Superior temporal gyrus (tissue), 1 donor: Measurements from ENCODE around the gene RPL37A.

Experiments
- DNase-seq: peaks from one replicate; pipeline ENCODE4 v3.0.0-alpha.2; 2016; ENCODE audit errors: extremely low spot score

Gene RPL37A

DNA sequence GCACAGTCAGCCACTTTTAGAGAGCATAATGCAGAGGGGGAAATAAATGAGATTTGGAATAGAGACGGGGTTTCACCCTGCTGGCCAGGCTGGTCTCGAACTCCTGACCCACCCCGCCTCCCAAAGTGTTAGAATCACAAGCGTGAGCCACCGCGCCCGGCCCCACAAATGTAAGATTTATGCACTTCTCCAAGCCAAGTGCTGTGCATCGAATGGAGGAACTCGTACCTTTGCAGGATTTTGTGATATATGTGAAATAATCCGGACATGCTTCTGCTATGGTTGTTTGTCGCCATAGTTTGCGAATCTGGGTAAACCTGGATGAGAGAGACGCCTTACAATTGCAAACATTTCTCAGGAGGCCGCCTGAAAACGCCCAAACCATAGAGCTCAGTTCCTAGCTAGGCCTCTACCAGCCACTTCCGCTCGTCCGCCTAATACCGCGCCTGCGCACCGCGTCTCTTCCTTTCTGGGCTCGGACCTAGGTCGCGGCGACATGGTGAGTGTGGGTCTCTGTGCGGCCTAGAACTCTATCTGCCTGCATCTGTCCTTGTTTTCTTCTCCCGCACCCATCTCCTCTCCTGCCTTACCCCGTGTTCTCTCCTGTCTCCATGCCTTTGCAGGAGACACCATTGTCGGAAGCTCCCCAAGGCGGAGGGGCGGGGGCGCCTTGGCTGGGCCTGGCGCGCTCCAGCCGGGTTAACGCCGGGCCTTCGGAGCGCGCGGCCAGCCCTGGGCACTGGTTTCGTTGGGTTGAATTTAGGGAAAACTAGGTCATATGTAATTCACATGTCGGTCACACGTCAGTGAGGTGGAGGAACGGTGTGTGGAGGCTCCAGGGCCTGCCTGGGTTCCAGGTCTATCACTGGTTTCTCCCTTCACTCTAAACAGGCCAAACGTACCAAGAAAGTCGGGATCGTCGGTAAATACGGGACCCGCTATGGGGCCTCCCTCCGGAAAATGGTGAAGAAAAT, at the start of gene RPL37A:
RPL37A (plus strand) TSS at position 466 of the 974 bp plus-strand sequence; CDS start at position 497, 31 bp downstream.
- DNase-seq, result peak; percentile 99

DNA sequence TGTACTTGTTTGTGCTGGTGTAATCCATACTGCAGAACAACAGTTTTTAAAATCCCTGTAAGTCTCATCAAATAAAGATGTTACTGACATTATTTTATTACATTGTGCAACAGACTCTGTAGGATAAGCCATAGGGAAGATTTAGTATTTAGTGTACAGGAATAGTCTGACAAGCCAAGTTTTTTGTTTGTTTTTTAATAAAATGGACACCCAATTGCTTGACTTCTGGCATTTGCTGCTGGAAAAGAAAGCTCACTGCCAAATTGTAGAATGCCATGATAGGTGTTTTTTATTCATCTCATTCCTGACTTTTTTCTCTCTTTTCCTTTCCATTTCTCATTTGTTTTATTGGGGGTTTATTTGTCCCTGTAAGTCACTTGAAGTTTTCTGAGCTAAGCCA, 48.3 kb upstream of the RPL37A start:
- no peak for DNase-seq

DNA sequence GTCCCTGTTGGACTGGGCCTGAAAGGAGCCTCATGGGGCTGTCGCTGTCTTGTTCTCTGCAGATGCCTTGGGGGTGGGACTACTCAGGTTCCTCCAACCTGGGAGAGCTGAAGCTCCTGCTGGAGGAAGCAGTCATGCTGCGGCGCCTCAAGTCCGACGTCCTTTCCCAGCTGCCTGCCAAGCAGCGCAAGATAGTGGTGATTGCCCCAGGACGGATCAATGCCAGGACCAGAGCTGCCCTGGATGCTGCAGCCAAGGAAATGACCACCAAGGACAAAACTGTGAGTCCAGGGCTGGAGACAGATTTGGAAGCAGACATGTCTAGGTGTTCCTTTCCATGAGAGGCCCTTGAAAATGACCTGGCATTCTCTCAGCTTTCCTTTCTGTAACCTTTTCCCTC, 47.9 kb upstream of the RPL37A start:
- no peak for DNase-seq

DNA sequence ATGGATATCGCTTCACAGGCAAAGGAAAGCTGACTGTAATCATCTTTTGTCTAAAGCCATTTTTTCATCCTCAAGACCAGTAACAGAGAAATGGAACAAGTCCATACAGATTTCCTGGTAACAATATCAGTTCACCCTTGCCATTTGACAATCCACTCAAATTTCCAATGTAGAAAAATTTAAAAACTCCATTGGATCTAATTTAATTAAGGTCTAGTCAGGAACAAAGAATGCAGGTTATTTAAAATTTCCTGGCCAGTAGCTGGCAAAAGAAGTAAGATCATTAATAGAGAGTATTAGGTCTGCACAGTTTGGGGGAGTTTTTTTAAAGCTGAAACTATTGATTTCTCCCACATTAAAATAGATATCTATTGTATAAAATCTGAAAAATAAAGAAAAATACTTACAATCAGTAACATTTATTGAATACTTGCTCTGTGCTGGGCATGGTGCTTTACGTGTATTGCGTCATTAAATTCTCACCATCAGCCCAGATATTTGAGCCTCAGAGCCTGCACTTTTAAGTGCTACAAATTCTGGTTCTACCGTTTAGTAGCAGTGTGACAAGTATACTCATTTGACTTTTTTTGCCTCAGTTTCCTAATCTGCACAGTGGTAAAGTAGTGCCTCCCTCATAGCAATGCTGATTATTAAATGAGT, 44.6 kb upstream of the RPL37A start:
- no peak for DNase-seq

DNA sequence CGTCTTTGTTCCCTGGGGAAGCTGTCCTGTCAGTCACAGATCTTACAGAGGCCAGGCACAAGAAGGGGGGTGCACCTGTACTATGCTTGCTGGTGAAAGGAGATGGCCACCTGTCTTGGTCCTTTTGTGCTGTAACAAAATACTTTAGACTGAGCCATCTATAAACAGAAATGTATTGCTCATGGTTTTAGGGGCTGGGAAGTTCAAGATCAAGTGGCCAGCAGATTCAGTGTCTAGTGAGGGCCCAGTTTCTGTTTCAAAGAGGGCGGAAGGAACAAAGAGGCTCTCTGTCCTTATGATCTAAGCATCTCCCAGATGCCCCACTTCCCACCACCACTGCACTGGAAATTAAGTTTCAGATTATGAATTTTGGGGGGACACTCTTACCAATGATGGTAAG, 35.5 kb upstream of the RPL37A start:
- DNase-seq, result no peak

DNA sequence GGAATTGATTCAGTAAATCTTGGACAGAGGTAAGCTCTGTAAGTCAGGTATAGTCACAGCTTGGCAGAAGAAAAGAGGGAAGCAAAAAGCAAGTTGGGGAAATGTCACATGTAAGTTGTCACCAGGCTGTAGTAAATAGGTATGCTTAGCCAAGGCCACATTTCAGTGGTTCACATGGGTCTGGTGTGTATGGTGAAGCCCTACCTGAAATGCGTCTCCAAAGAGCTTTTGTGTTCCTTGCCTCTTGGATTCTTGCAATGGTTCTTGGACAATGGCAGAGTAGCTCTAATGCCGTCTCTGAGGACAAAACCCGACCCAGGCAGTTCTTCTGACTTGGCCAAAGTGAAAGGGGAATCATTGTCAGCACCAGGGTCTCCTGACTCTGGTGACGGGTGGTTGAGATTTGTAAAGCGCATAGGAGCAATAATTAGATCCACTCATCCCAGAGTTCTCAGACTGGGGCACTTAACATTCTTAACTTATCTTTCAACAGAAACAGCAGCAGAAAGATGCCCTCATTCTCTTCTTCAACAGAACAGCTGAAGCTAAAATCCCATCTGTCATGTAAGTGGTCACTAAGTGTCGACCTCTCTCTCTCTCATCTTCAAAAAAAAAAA, 34.4 kb upstream of the RPL37A start:
- DNase-seq, result no peak

DNA sequence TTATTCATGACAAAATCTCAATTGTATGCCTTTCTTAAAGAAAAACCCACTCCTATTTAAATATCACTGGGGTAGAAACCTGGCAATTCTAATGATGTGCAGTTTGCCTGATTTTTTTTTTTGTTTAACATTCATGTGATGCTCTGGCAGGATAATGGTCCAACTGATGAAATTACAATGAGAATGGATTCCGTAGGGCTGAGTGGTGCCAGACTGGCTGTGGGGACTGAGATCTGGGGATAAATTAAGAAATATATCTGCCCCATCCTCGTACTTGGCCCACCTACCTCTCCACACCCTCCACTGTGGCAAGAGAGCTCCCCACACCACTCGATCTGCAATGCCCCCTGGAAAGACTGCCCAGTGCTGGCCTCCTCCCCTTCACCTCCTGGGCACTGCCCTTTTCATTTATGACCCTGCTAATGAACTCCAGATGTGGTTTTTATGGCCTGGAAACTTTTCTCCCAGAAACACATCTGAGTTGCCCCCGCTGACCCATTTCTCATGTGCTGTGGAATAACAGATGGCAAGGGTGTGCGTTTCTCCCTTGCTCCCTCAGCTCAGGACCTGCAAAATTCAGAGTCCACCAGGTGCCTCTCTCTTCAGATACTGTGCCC, 33.0 kb upstream of the RPL37A start:
- DNase-seq, result no peak

DNA sequence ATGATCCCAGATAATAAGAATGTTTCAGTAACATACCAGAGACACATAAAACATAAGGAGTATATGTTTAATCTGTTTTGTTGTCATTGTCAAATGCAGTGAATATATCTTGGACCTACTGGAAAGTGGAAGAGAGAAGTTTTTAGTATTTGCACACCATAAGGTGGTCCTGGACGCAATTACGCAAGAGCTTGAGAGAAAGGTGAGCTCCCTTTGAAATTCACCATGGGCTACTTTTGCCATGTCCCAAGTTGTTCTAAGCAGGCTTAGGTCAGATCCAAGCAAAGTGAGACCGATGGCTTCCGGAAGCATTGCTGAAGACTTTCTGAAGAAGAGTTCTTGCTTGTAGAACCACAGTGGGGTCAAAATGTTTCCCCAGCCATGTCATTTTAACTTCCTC, 30.8 kb upstream of the RPL37A start:
- no peak for DNase-seq

DNA sequence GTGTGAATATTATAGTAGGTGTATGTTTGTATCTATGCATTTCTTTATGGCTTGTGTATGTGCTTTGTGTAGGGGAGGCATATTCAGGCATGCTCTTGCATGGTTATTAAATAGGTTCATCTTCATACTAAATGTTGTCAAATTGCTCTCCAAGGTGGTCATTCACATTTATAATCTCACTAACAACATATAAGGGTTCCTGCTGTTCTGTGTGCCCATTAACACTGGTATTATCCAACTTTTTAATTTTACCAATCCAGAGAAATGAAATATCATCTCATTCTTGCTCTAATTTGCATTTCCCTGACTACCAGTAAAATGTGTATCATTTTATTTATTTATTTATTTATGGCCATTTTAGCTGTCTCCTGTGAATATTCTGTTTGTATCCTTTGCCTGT, 29.0 kb upstream of the RPL37A start:
- no peak for DNase-seq

DNA sequence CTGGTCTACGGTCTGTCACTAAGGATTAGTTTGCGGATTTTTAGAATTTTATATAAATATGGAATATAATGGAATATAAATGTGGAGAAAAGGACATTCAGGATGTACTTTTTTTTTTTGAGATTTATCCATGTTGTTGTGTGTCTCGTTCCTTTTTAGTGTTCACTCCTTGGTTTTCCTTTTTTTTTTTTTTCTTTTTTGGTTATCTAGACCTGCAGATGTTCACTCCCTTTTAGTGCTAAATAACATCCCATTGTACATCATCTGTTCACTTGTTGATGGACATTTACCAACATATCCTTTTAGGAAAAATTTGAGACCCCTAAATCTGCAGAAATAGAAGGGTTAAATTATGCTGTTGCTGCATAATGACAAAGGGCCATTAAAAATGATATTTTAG, 25.5 kb upstream of the RPL37A start:
- no peak for DNase-seq

DNA sequence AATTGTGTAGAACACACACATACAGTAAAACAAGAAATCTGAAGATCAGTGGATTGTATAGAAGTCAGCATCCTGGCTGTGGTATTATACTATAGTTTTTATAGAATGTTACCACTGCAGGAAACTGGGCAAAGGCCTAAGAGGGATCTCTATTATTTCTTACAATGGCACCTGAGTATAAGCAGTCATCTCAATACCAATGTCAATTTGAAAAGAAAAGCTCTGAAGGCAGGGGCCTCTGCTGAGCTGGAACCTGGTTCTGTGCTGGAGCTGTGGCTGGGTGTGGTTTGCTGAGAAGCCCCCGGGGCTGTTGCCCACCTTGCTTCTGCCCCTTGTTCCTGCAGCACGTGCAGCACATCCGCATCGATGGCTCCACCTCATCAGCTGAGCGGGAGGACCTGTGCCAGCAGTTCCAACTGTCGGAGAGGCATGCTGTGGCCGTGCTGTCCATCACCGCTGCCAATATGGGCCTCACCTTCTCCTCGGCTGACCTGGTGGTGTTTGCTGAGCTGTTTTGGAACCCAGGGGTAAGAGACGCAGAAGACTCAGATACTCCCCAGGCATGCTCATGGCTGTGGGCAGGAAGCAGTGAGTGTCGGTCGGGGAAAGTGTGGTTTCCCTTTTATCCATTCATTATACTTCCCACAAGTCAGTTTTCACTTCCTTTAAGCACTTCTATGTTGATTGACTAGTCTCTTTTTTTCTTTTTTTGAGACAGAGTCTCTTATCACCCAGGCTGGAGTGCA, 23.5 kb upstream of the RPL37A start:
- no peak for DNase-seq

DNA sequence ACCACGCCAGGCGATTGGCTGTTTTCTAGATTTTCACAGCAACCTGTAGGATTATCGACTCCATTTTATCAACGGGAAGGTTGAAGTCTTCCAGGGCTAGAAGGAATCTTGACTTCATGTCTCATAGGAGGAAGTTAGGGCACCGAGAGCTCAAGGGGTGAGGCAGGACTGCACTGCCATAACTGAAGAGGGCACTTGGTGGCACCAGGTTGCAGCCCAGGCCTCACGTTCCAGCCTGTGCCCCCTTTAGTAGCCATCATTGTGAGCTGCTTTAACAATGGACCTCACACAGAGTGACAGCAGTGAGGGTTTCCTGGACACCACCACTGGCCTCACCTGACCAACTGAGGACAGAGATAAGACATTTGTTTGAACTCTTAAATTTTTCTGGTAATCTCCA, 22.9 kb upstream of the RPL37A start:
- no peak for DNase-seq

DNA sequence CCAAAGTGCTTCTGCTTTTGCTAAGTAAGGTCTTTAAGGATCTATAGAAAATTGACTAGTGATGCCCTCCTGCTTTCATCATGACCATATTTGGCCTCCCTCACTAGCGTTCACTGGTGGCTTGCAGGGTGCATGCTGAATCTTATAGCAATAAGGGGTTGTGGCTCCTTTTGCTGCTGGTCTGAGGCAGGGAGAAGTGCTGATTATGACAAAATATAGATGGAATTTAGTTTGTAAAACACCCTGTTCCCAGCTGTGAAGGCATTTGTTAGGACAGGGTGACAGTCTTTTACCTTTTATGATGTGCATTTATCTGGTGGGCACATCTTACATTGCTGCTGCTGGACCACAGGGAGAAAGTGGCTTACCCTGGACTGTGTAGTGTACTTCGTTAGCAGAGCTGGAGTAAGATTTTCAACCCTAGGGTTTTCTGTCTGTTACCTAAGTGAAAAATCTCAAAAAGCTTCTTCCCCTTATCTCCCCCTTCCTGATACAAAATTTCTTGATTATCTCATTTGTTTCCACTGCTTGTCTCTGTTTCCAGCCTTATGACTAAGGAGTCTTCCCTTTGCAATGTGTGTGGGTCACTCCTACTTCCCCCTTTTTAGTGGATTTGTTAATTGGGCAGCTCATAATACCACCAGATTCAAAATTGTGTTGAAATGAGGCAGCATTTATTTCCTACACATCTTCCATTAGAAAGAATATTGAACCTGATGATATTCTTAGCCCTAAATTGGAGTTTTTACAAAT, 21.2 kb upstream of the RPL37A start:
- DNase-seq, result no peak

DNA sequence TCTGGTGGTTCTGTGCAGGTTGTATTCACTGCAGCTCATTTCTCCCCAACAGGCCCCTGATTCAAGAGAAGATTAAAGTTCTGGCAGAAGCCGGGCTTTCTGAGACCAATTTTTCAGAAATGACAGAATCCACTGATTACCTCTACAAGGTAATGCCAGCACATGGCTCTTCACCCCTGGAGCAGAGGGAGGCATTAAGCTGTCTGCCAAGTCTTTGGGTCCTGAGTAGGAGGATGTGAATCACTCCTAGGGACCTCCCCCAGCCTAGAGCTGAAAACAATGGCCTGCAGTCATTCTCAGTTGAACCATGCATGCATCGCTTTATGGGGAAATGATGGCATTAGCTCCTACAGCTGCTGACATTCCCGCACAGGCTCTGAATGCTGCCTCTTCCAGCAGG, 20.5 kb upstream of the RPL37A start:
- no peak for DNase-seq

DNA sequence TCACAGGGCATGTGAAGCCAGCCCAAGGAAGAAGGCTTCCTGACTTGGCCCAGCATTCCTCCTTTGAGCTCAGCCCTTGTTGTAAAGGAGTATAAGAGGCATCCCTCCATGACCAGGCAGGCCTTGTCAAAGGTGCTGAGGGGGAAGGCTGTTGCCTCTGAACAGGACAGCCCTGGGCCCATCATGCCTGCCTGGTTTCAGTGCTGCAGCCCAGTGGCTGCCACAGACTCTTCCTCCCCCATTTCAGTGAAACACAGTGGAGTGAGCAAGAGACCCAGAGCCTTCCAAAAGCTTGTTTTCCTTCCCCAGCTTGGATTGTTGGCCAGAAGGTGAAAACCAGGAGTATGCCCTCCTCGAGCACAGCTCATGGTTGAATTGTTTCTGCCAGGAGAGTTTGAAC, 19.9 kb upstream of the RPL37A start:
- no peak for DNase-seq

DNA sequence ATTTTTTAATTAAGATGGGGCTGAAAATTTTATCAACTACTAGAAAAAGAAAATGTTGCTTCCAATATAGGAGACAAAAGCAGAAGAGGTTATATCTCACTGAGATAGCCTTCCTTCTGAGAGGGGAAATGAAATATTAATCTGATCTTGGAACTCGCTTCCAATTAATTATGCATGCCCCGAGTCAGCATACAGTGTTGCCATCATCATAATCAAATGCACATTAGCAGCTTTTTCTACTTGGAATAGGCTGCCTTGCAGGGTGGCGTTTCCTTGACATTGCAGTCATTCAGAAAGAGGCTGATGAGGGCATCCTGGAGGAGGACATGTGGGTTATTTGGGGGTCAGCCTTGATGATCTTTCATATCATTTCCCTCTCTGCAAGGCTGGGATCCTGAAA, 18.4 kb upstream of the RPL37A start:
- DNase-seq, result no peak

DNA sequence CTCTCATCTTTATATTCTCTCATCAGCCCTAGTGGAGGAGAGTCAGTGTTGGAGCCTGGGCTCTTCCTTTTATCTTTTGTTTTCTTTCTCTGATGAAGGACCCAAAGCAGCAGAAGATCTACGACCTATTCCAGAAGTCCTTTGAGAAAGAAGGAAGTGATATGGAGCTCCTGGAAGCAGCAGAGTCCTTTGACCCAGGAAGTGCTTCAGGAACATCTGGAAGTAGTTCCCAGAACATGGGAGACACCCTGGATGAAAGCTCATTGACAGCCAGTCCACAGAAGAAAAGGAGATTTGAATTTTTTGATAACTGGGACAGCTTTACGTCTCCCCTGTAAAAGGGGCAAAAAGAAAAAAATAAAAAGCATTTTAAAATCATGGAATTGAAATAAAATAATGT, 16.0 kb upstream of the RPL37A start:
- no peak for DNase-seq

DNA sequence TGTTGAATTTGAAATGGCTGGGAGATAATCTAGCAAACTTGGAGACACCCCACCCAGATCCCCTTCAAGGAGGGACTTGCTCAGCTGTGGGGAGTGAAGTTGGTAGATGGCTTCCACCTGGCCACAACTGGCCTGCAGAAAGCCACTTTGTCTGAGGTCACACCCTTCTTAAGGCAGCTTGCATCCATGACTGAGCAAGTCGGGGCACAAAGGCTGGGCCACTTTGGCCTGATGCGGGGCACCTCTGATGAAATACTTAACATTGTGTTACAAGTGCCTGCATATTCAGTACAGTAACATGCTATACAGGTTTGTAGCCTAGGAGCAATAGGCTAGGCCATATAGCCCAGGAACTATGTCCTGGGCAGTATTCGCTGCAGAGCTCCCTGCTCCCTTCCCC, 13.4 kb upstream of the RPL37A start:
- DNase-seq, result no peak

DNA sequence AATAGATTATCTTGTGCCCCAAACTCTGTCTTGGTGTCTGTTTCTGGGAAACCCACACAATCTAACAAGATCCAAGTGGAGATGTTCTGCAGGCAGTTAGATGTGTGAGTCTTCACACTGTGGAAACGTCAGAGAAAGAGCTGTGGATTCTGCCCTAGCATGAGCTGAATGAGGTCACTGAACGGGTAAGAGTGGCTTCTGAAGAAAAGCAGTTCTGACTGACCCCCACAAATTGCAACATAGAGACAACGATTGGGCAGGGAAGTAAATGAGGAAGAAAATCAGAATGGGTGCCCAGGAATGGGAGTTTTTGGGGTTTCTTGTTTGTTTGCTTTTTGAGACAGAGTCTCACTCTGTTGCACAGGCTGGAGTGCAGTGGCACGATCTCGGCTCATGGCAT, 12.9 kb upstream of the RPL37A start:
- DNase-seq, result no peak

DNA sequence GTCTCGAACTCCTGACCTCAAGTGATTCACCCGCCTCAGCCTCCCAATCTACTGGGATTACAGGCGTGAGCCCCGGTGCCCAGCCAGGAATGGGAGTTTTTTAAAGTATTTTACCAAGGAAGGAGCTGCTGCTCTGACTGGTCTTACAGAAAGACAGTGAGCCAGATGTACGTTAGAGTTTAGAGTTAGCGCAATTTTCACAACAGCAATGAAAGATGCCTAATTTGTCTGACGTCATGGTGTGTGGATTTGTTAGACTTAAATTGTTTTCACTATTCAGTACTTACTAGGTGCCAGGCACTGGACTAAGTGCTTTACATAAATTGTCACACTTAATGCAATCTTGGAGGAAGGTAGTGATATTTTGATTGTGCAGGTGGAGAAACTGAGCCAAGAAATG, 12.4 kb upstream of the RPL37A start:
- DNase-seq, result no peak

DNA sequence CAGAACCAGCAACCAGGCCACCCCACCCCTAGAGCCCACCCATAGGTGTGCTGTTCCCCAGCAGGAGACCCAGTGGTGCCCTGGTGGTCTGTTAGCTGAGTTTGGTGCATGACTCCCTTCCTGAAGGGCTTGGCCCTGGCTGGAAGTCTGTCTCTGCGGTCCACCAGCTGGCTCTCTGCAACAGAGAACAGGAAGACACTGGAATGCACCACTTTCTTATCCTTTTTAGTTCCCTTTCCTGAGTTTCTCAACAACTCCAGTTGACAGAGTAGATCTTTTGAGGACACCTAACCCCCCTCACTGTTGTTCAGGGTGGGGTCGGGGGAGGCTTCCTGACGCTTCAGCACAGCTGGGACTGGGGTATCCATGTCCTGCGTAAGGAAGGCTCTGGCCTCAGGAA, 11.9 kb upstream of the RPL37A start:
- DNase-seq, result no peak
